Kidney (tissue), 14 donors: ENCODE data around the gene PNLDC1. TPM values are rescaled to one million over a fixed set of nuclear protein-coding genes. Genes with fewer than 3 reads are reported as not detected.
"Not testable (repeated sequence)": the region's sequence is repeated elsewhere in the genome, so short reads cannot be mapped to it uniquely, and the experiment has no call there.

Source experiments
- DNase-seq, 5 donors: peaks; one replicate each; pipeline ENCODE4 v3.0.0-alpha.2; 2013 to 2020
- FAIRE-seq: peaks from 2 replicates; lab custom pipeline; 2012; peaks lifted over from hg19 to GRCh38; lab: Jason Lieb, UNC
- H3K27ac ChIP-seq, 2 donors: one replicate each; pipeline ENCODE4 v1.7.0; 2013; ENCODE audit warnings: low read depth in 2 of 2, low read length in 2 of 2, inconsistent platforms in 1 of 2
- H3K27me3 ChIP-seq: one replicate; pipeline ENCODE4 v1.7.1; 2013; ENCODE audit warnings: low read length, inconsistent platforms; ENCODE audit not compliant: control insufficient read depth, insufficient read depth
- H3K36me3 ChIP-seq, 3 donors: one replicate each; pipeline versions ENCODE4 v1.7.0 to v1.7.1; 2013; ENCODE audit warnings: low read length in 3 of 3, control low read depth in 1 of 3, inconsistent platforms in 1 of 3; ENCODE audit not compliant: insufficient read depth in 3 of 3, control insufficient read depth in 2 of 3
- H3K4me1 ChIP-seq, 3 donors: one replicate each; pipeline versions ENCODE4 v1.7.0 to v1.7.1; 2013; ENCODE audit warnings: low read length in 3 of 3, inconsistent platforms in 1 of 3, low read depth in 1 of 3; ENCODE audit not compliant: control insufficient read depth in 2 of 3, insufficient read depth in 2 of 3
- H3K4me3 ChIP-seq, 3 donors: one replicate each; pipeline versions ENCODE4 v1.7.0 to v1.8.1; 2013; ENCODE audit warnings: low read length in 3 of 3, control low read depth in 1 of 3, inconsistent platforms in 1 of 3
- H3K9ac ChIP-seq, 3 donors: one replicate each; pipeline versions ENCODE4 v1.7.0 to v1.7.1; 2013; ENCODE audit warnings: low read length in 3 of 3, control low read depth in 1 of 3, inconsistent platforms in 1 of 3
- H3K9me3 ChIP-seq, 3 donors: one replicate each; pipeline versions ENCODE4 v1.7.0 to v1.7.1; 2013; ENCODE audit warnings: low read length in 3 of 3, control low read depth in 1 of 3, inconsistent platforms in 1 of 3; ENCODE audit not compliant: control insufficient read depth in 2 of 3, insufficient read depth in 1 of 3
- CTCF ChIP-seq: IDR thresholded peaks from 3 replicates; pipeline ENCODE4 v1.5.1; 2012; ENCODE audit warnings: mild to moderate bottlenecking, moderate library complexity, borderline replicate concordance; ENCODE audit not compliant: insufficient read depth; ENCODE audit errors: extremely low read depth
- intact Hi-C: fragments of 100-400 bp; cut with DNase I; formaldehyde crosslinking; loops from one replicate; pipeline ENCODE4 v1.11.1; 2022
- polyA plus RNA-seq: library from polyadenylated mRNA; stranded (reverse); fragments of 350-450 nt; fragmentation: Illumina TruSeq; extraction: RNeasy Lipid Tissue Mini Kit (QIAGEN cat#74804); gene quantifications from one replicate; pipeline ENCODE4 v1.2.3, GENCODE V29; 2014; ENCODE audit warnings: low read depth, low replicate concordance; ENCODE audit not compliant: insufficient read depth
- total RNA-seq: library from RNA; stranded (reverse); fragmentation: NEBNext Ultra II Directional; extraction: Animal tissue kit (Norgen Biotek cat#: 25700); gene quantifications from one replicate; pipeline ENCODE4 v1.2.1, GENCODE V29; 2021
- donor health status: control.
- donor health status: control.
- donor health status: control.
- donor health status: control.
- donor health status: control.
- donor health status: DM: yes; HTN: yes; CAD: no.
- donor health status: Normal renal cell carcinoma (clear cell type).

Gene PNLDC1
- total and polyA plus RNA-seq, 2 donors from 2014 or later = 0.34 TPM; not detected in 1

- Histone ChIP-seq H3K9ac (no peak overlapping the region), H3K27me3 (no peaks in the 10 kb centered on the region), H3K9me3 (no peaks in the 10 kb centered on the region), H3K27ac (no peak overlapping the region), H3K4me3 (no peak overlapping the region), H3K36me3 (no peaks in the 10 kb centered on the region), H3K4me1 (no peaks in the 10 kb centered on the region)
- intact Hi-C loops = no loop called here
- TF ChIP-seq CTCF = no peak
- no peak for DNase-seq
- no peak for FAIRE-seq
Observed at GRCh38 chr6:159823953-159824352, 23.9 kb downstream of the PNLDC1 start.

- H3K4me3 ChIP-seq, H3K4me1 ChIP-seq, H3K36me3 ChIP-seq, H3K27me3 ChIP-seq, DNase-seq, H3K9me3 ChIP-seq, FAIRE-seq, intact Hi-C loops, H3K9ac ChIP-seq, H3K27ac ChIP-seq: not testable (repeated sequence)
Observed at GRCh38 chr6:159824690-159825089, 24.6 kb downstream of the PNLDC1 start.

GRCh38 chr6:159826004-159826403, 25.9 kb downstream of the PNLDC1 start:
- no peaks in the 10 kb centered on the region for H3K27me3 ChIP-seq
- H3K4me3 ChIP-seq = no peak overlapping the region
- TF ChIP-seq CTCF = no peak
- no peak overlapping the region for H3K27ac ChIP-seq
- no peak for DNase-seq
- intact Hi-C loops = no loop called here
- H3K4me1 ChIP-seq = no peaks in the 10 kb centered on the region
- H3K36me3 ChIP-seq = no peaks in the 10 kb centered on the region
- FAIRE-seq = no peak
- H3K9ac ChIP-seq = no peak overlapping the region
- no peaks in the 10 kb centered on the region for H3K9me3 ChIP-seq

GRCh38 chr6:159826968-159827647, 27.0 kb downstream of the PNLDC1 start:
- DNase-seq (no peak), FAIRE-seq (no peak)
- Histone ChIP-seq H3K27ac (no peak overlapping the region), H3K4me3 (no peak overlapping the region), H3K4me1 (no peaks in the 10 kb centered on the region), H3K36me3 (no peaks in the 10 kb centered on the region), H3K27me3 (no peaks in the 10 kb centered on the region), H3K9me3 (no peaks in the 10 kb centered on the region), H3K9ac (no peak overlapping the region)
- intact Hi-C loops = no loop called here
- no peak for TF ChIP-seq CTCF
